Measurements from ENCODE around the gene CCDC15.

GRCh38 chr11:125082040-125082439 is 128.0 kb downstream of the CCDC15 start:
- TF ChIP-seq CTCF (conservative IDR thresholded peaks at IDR 0.05 in 1 of 2, IDR thresholded peaks at IDR 0.05 in 1 of 2; ENCODE audit: low read depth in 1 of 2, low read length in 2 of 2) (no peak), EZH2 (IDR thresholded peaks at IDR 0.05; ENCODE audit: low read length, missing control alignments) (no peak)
